H1 (cell line): ENCODE results near the gene VHLL. TPM values are rescaled to one million over a fixed set of nuclear protein-coding genes. Genes with fewer than 3 reads are reported as not detected.
"Not testable (repeated sequence)": the region's sequence is repeated elsewhere in the genome, so short reads cannot be mapped to it uniquely, and the experiment has no call there.

Experiments used
- CTCF ChIA-PET: fragments of 300-600 bp; sonication (Branson Sonifier 250); formaldehyde crosslinking; loops from one replicate; lab custom pipeline; 2021; ENCODE audit not compliant: partially characterized antibody; lab: Charles Lee
- POLR2A ChIA-PET: fragments of 300-600 bp; sonication (Branson Sonifier 250); formaldehyde crosslinking; loops from one replicate; lab custom pipeline; 2021; ENCODE audit warnings: inconsistent platforms; ENCODE audit not compliant: partially characterized antibody; lab: Charles Lee
- DNase-seq, 2 experiments: peaks; one replicate each; pipeline versions ENCODE4 v3.0.0 to v3.0.0-alpha.2; 2010 to 2022; ENCODE audit warnings: low spot score in 2 of 2, low read depth in 1 of 2, mixed read lengths in 1 of 2
- FAIRE-seq: peaks from 2 replicates; lab custom pipeline; 2011; peaks lifted over from hg19 to GRCh38; lab: Jason Lieb, UNC
- H2AFZ ChIP-seq: 2 replicates; pipeline ENCODE4 v1.8.1; 2012; ENCODE audit warnings: low read length, inconsistent platforms
- H2AK5ac ChIP-seq: 2 replicates; pipeline ENCODE4 v1.6.1; 2013; ENCODE audit warnings: low read depth, low read length
- H2BK120ac ChIP-seq: replicated peaks from 2 replicates; pipeline ENCODE3; 2013; ENCODE audit warnings: low read depth, low read length, inconsistent platforms
- H2BK12ac ChIP-seq: 2 replicates; pipeline ENCODE4 v1.6.1; 2013; ENCODE audit warnings: low read depth, low read length
- H2BK15ac ChIP-seq: 2 replicates; pipeline ENCODE4 v1.6.1; 2013; ENCODE audit warnings: low read length
- H2BK20ac ChIP-seq: 2 replicates; pipeline ENCODE4 v1.6.1; 2013; ENCODE audit warnings: low read length
- H2BK5ac ChIP-seq: 2 replicates; pipeline ENCODE4 v1.6.1; 2013; ENCODE audit warnings: low read depth, low read length
- H3K14ac ChIP-seq: 2 replicates; pipeline ENCODE4 v1.6.1; 2013; ENCODE audit warnings: inconsistent platforms; ENCODE audit not compliant: insufficient read length
- H3K18ac ChIP-seq: 2 replicates; pipeline ENCODE4 v1.6.1; 2013; ENCODE audit warnings: low read length; ENCODE audit errors: extremely low read depth
- H3K23ac ChIP-seq: 2 replicates; pipeline ENCODE4 v1.6.1; 2013; ENCODE audit warnings: inconsistent platforms; ENCODE audit not compliant: insufficient read length
- H3K23me2 ChIP-seq: 2 replicates; pipeline ENCODE4 v1.6.1; 2013; ENCODE audit warnings: low read depth, low read length
- H3K27ac ChIP-seq: 2 replicates; pipeline ENCODE4 v1.6.1; 2011; ENCODE audit warnings: low read depth, low read length, inconsistent platforms
- H3K27me3 ChIP-seq, 4 experiments: replicated peaks in 1 of 4; 1 replicate in 1 of 4; 2 replicates in 3 of 4; pipeline versions ENCODE4 v1.6.1 to v1.8.1; 2011 to 2013; ENCODE audit warnings: low read length in 3 of 4, mild to moderate bottlenecking in 3 of 4, inconsistent platforms in 2 of 4, mixed read lengths in 2 of 4, moderate library complexity in 1 of 4; ENCODE audit not compliant: control insufficient read depth in 3 of 4, insufficient read depth in 3 of 4; ENCODE audit errors: extremely low read depth in 1 of 4
- H3K36me3 ChIP-seq, 4 experiments: 2 replicates each; pipeline versions ENCODE4 v1.6.1 to v1.8.1; 2011 to 2013; ENCODE audit warnings: mild to moderate bottlenecking in 4 of 4, low read length in 3 of 4, moderate library complexity in 2 of 4, control low read depth in 1 of 4, inconsistent platforms in 1 of 4; ENCODE audit not compliant: insufficient read depth in 4 of 4, control insufficient read depth in 2 of 4
- H3K4ac ChIP-seq: replicated peaks from 2 replicates; pipeline ENCODE3; 2013; ENCODE audit warnings: low read length, low read depth, mixed read lengths, inconsistent platforms; ENCODE audit not compliant: insufficient read length
- H3K4me1 ChIP-seq, 4 experiments: replicated peaks in 1 of 4; 1 replicate in 1 of 4; 2 replicates in 3 of 4; pipeline versions ENCODE4 v1.6.1 to v1.8.1; 2011 to 2013; ENCODE audit warnings: low read length in 3 of 4, inconsistent platforms in 2 of 4, mixed read lengths in 1 of 4; ENCODE audit not compliant: insufficient read depth in 4 of 4, control insufficient read depth in 3 of 4
- H3K4me2 ChIP-seq, 2 experiments: 2 replicates each; pipeline versions ENCODE4 v1.6.1 to v1.8.1; 2011 to 2013; ENCODE audit warnings: low read depth in 2 of 2, low read length in 2 of 2, control low read depth in 1 of 2, inconsistent platforms in 1 of 2, mild to moderate bottlenecking in 1 of 2; ENCODE audit not compliant: insufficient read depth in 1 of 2
- H3K4me3 ChIP-seq, 4 experiments: fragments of 200-600, 300-600 bp in 1 of 4; sonication (generic), shearing (Covaris generic), sonication (Bioruptor Twin) in 1 of 4; 2 replicates each; pipeline versions ENCODE4 v1.5.1 to v1.8.1; 2011 to 2016; ENCODE audit warnings: low read length in 4 of 4, low read depth in 3 of 4, control low read depth in 2 of 4, inconsistent platforms in 2 of 4, mild to moderate bottlenecking in 2 of 4, mixed read lengths in 1 of 4, moderate library complexity in 1 of 4; ENCODE audit not compliant: insufficient read depth in 2 of 4; ENCODE audit errors: extremely low read depth in 1 of 4
- H3K56ac ChIP-seq: replicated peaks from 2 replicates; pipeline ENCODE3; 2013; ENCODE audit warnings: low read depth, mild to moderate bottlenecking, mixed read lengths, low read length, inconsistent platforms; ENCODE audit not compliant: insufficient read length
- H3K79me1 ChIP-seq: 2 replicates; pipeline ENCODE4 v1.6.1; 2013; ENCODE audit warnings: low read depth, low read length, control low read depth
- H3K79me2 ChIP-seq, 2 experiments: 2 replicates each; pipeline versions ENCODE4 v1.6.1 to v1.8.1; 2012 to 2013; ENCODE audit warnings: low read length in 2 of 2, mild to moderate bottlenecking in 2 of 2, inconsistent platforms in 1 of 2; ENCODE audit not compliant: insufficient read depth in 2 of 2, control insufficient read depth in 1 of 2
- H3K9ac ChIP-seq, 4 experiments: replicated peaks in 1 of 4; 1 replicate in 1 of 4; 2 replicates in 3 of 4; pipeline versions ENCODE4 v1.6.1 to v1.8.1; 2011 to 2013; ENCODE audit warnings: low read depth in 3 of 4, low read length in 3 of 4, control low read depth in 2 of 4, mild to moderate bottlenecking in 2 of 4, moderate library complexity in 2 of 4, inconsistent platforms in 1 of 4; ENCODE audit errors: extremely low read depth in 1 of 4
- H3K9me3 ChIP-seq, 2 experiments: 2 replicates each; pipeline versions ENCODE4 v1.6.1 to v1.8.1; 2012 to 2013; ENCODE audit warnings: mild to moderate bottlenecking in 2 of 2, moderate library complexity in 2 of 2, control low read depth in 1 of 2, inconsistent platforms in 1 of 2, low read depth in 1 of 2, low read length in 1 of 2, mixed read lengths in 1 of 2; ENCODE audit not compliant: insufficient read depth in 2 of 2
- H4K20me1 ChIP-seq, 2 experiments: replicated peaks in 1 of 2; 2 replicates each; pipeline versions ENCODE3 to v1.8.1; 2011 to 2013; ENCODE audit warnings: inconsistent platforms in 2 of 2, low read length in 2 of 2, mild to moderate bottlenecking in 1 of 2; ENCODE audit not compliant: insufficient read depth in 2 of 2, control insufficient read depth in 1 of 2
- H4K5ac ChIP-seq: 2 replicates; pipeline ENCODE4 v1.6.1; 2013; ENCODE audit warnings: low read length, low read depth, mixed read lengths, inconsistent platforms; ENCODE audit not compliant: insufficient read length
- H4K8ac ChIP-seq: 2 replicates; pipeline ENCODE4 v1.8.0; 2013; ENCODE audit warnings: mild to moderate bottlenecking, moderate library complexity, low read length, inconsistent platforms; ENCODE audit not compliant: insufficient read depth; ENCODE audit errors: extremely low read depth
- H4K91ac ChIP-seq: replicated peaks from 2 replicates; pipeline ENCODE3; 2013; ENCODE audit warnings: low read length, mixed read lengths, inconsistent platforms; ENCODE audit not compliant: insufficient read length
- WGBS, 2 experiments: shearing (Covaris generic) in 1 of 2; methylation state at CpG; one replicate each; pipeline versions ENCODE4 v1.1.6 to v1.1.7; 2013 to 2015; ENCODE audit warnings: low lambda C conversion rate in 2 of 2, mixed read lengths in 2 of 2, inconsistent platforms in 1 of 2, low coverage in 1 of 2, missing lambda C conversion rate in 1 of 2; ENCODE audit not compliant: insufficient replicate concordance in 2 of 2, insufficient coverage in 1 of 2, insufficient read length in 1 of 2; ENCODE audit errors: extremely low coverage in 1 of 2, missing lambda C conversion rate in 1 of 2; 5-methylcytosine and 5-hydroxymethylcytosine counted together
- polyA plus RNA-seq, 7 experiments: library from polyadenylated mRNA; depleted of rRNA in 3 of 7; stranded (reverse) in 5 of 7; unstranded in 2 of 7; fragments of >200 nt in 5 of 7; fragments of 200-250 nt in 2 of 7; gene quantifications; 1 replicate in 5 of 7; 2 replicates in 1 of 7; 4 replicates in 1 of 7; pipeline versions ENCODE4 v1.2.1 to v1.2.3, GENCODE V29; 2011 to 2013; ENCODE audit warnings: missing spikeins in 2 of 7, mixed read lengths in 2 of 7
- total RNA-seq: library from RNA; stranded (reverse); fragmentation: NEBNext Ultra II Directional; extraction: Animal tissue kit (Norgen Biotek cat#: 25700); gene quantifications from 2 replicates; pipeline ENCODE4 v1.2.1, GENCODE V29; 2021

VHLL gene
- total and polyA plus RNA-seq, 2 of the 8 experiments (the other 6 are each of a cell fraction or from before 2014, with no cell fraction given), result not detected

DNA sequence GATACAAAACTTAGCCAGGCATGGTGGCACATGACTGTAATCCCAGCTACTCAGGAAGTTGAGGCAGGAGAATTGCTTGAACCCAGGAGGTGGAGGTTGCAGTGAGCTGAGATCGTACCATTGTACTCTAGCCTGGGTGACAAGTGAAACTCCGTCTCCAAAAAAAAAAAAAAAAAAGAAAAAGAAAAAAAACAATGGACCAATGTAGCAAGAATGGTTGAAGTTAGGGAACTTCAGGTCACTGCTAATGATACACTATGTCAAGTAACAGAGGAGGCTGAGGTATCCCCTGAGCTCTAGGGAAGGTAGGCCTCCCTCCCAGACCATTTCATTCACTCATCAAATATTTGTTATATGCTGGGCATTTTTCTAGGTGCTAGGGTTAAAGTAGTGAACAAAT is 46.9 kb upstream of the VHLL start:
- H2BK5ac ChIP-seq, H4K8ac ChIP-seq, H3K4ac ChIP-seq, H4K5ac ChIP-seq, H4K20me1 ChIP-seq, H3K27ac ChIP-seq, H3K23me2 ChIP-seq, H3K36me3 ChIP-seq, H3K9ac ChIP-seq, H2BK20ac ChIP-seq, DNase-seq, H3K79me1 ChIP-seq, H3K4me1 ChIP-seq, H3K4me3 ChIP-seq, H3K23ac ChIP-seq, H2BK12ac ChIP-seq, H2BK120ac ChIP-seq, H2BK15ac ChIP-seq, H3K18ac ChIP-seq, H3K79me2 ChIP-seq, H3K14ac ChIP-seq, FAIRE-seq, H3K56ac ChIP-seq, H4K91ac ChIP-seq, H3K4me2 ChIP-seq, H3K27me3 ChIP-seq, H3K9me3 ChIP-seq, H2AK5ac ChIP-seq, H2AFZ ChIP-seq: not testable (repeated sequence)
- ChIA-PET CTCF (interaction anchor here (0.6 to 7.3 kb wide), 4 partner anchors 14 to 157 kb away, joined by 3 to 60 read pairs (median 3); no protein-coding TSS in a partner anchor), POLR2A (interaction anchor here (0.8 to 2.0 kb wide), 2 partner anchors 13 to 100 kb away, joined by 3 to 5 read pairs; no protein-coding TSS in a partner anchor)
- WGBS, 2 experiments, result 83% methylated on average over 2 of the region's 2 CpGs; no CpG with 5 or more reads in 1 of the 2 experiments
